H1 (cell line): ENCODE results near the gene TEDDM1. TPM values are rescaled to one million over a fixed set of nuclear protein-coding genes. Genes with fewer than 3 reads are reported as not detected.
"Not testable (repeated sequence)": the region's sequence is repeated elsewhere in the genome, so short reads cannot be mapped to it uniquely, and the experiment has no call there.

Source experiments
- CTCF ChIA-PET: fragments of 300-600 bp; sonication (Branson Sonifier 250); formaldehyde crosslinking; loops from one replicate; lab custom pipeline; 2021; ENCODE audit not compliant: partially characterized antibody; lab: Charles Lee
- POLR2A ChIA-PET: fragments of 300-600 bp; sonication (Branson Sonifier 250); formaldehyde crosslinking; loops from one replicate; lab custom pipeline; 2021; ENCODE audit warnings: inconsistent platforms; ENCODE audit not compliant: partially characterized antibody; lab: Charles Lee
- DNase-seq, 2 experiments: peaks; one replicate each; pipeline versions ENCODE4 v3.0.0 to v3.0.0-alpha.2; 2010 to 2022; ENCODE audit warnings: low spot score in 2 of 2, low read depth in 1 of 2, mixed read lengths in 1 of 2
- FAIRE-seq: peaks from 2 replicates; lab custom pipeline; 2011; peaks lifted over from hg19 to GRCh38; lab: Jason Lieb, UNC
- H2AFZ ChIP-seq: 2 replicates; pipeline ENCODE4 v1.8.1; 2012; ENCODE audit warnings: low read length, inconsistent platforms
- H2AK5ac ChIP-seq: 2 replicates; pipeline ENCODE4 v1.6.1; 2013; ENCODE audit warnings: low read depth, low read length
- H2BK120ac ChIP-seq: replicated peaks from 2 replicates; pipeline ENCODE3; 2013; ENCODE audit warnings: low read depth, low read length, inconsistent platforms
- H2BK12ac ChIP-seq: 2 replicates; pipeline ENCODE4 v1.6.1; 2013; ENCODE audit warnings: low read depth, low read length
- H2BK15ac ChIP-seq: 2 replicates; pipeline ENCODE4 v1.6.1; 2013; ENCODE audit warnings: low read length
- H2BK20ac ChIP-seq: 2 replicates; pipeline ENCODE4 v1.6.1; 2013; ENCODE audit warnings: low read length
- H2BK5ac ChIP-seq: 2 replicates; pipeline ENCODE4 v1.6.1; 2013; ENCODE audit warnings: low read depth, low read length
- H3K14ac ChIP-seq: 2 replicates; pipeline ENCODE4 v1.6.1; 2013; ENCODE audit warnings: inconsistent platforms; ENCODE audit not compliant: insufficient read length
- H3K18ac ChIP-seq: 2 replicates; pipeline ENCODE4 v1.6.1; 2013; ENCODE audit warnings: low read length; ENCODE audit errors: extremely low read depth
- H3K23ac ChIP-seq: 2 replicates; pipeline ENCODE4 v1.6.1; 2013; ENCODE audit warnings: inconsistent platforms; ENCODE audit not compliant: insufficient read length
- H3K23me2 ChIP-seq: 2 replicates; pipeline ENCODE4 v1.6.1; 2013; ENCODE audit warnings: low read depth, low read length
- H3K27ac ChIP-seq: 2 replicates; pipeline ENCODE4 v1.6.1; 2011; ENCODE audit warnings: low read depth, low read length, inconsistent platforms
- H3K27me3 ChIP-seq, 4 experiments: replicated peaks in 1 of 4; 1 replicate in 1 of 4; 2 replicates in 3 of 4; pipeline versions ENCODE4 v1.6.1 to v1.8.1; 2011 to 2013; ENCODE audit warnings: low read length in 3 of 4, mild to moderate bottlenecking in 3 of 4, inconsistent platforms in 2 of 4, mixed read lengths in 2 of 4, moderate library complexity in 1 of 4; ENCODE audit not compliant: control insufficient read depth in 3 of 4, insufficient read depth in 3 of 4; ENCODE audit errors: extremely low read depth in 1 of 4
- H3K36me3 ChIP-seq, 4 experiments: 2 replicates each; pipeline versions ENCODE4 v1.6.1 to v1.8.1; 2011 to 2013; ENCODE audit warnings: mild to moderate bottlenecking in 4 of 4, low read length in 3 of 4, moderate library complexity in 2 of 4, control low read depth in 1 of 4, inconsistent platforms in 1 of 4; ENCODE audit not compliant: insufficient read depth in 4 of 4, control insufficient read depth in 2 of 4
- H3K4ac ChIP-seq: replicated peaks from 2 replicates; pipeline ENCODE3; 2013; ENCODE audit warnings: low read length, low read depth, mixed read lengths, inconsistent platforms; ENCODE audit not compliant: insufficient read length
- H3K4me1 ChIP-seq, 4 experiments: replicated peaks in 1 of 4; 1 replicate in 1 of 4; 2 replicates in 3 of 4; pipeline versions ENCODE4 v1.6.1 to v1.8.1; 2011 to 2013; ENCODE audit warnings: low read length in 3 of 4, inconsistent platforms in 2 of 4, mixed read lengths in 1 of 4; ENCODE audit not compliant: insufficient read depth in 4 of 4, control insufficient read depth in 3 of 4
- H3K4me2 ChIP-seq, 2 experiments: 2 replicates each; pipeline versions ENCODE4 v1.6.1 to v1.8.1; 2011 to 2013; ENCODE audit warnings: low read depth in 2 of 2, low read length in 2 of 2, control low read depth in 1 of 2, inconsistent platforms in 1 of 2, mild to moderate bottlenecking in 1 of 2; ENCODE audit not compliant: insufficient read depth in 1 of 2
- H3K4me3 ChIP-seq, 4 experiments: fragments of 200-600, 300-600 bp in 1 of 4; sonication (generic), shearing (Covaris generic), sonication (Bioruptor Twin) in 1 of 4; 2 replicates each; pipeline versions ENCODE4 v1.5.1 to v1.8.1; 2011 to 2016; ENCODE audit warnings: low read length in 4 of 4, low read depth in 3 of 4, control low read depth in 2 of 4, inconsistent platforms in 2 of 4, mild to moderate bottlenecking in 2 of 4, mixed read lengths in 1 of 4, moderate library complexity in 1 of 4; ENCODE audit not compliant: insufficient read depth in 2 of 4; ENCODE audit errors: extremely low read depth in 1 of 4
- H3K56ac ChIP-seq: replicated peaks from 2 replicates; pipeline ENCODE3; 2013; ENCODE audit warnings: low read depth, mild to moderate bottlenecking, mixed read lengths, low read length, inconsistent platforms; ENCODE audit not compliant: insufficient read length
- H3K79me1 ChIP-seq: 2 replicates; pipeline ENCODE4 v1.6.1; 2013; ENCODE audit warnings: low read depth, low read length, control low read depth
- H3K79me2 ChIP-seq, 2 experiments: 2 replicates each; pipeline versions ENCODE4 v1.6.1 to v1.8.1; 2012 to 2013; ENCODE audit warnings: low read length in 2 of 2, mild to moderate bottlenecking in 2 of 2, inconsistent platforms in 1 of 2; ENCODE audit not compliant: insufficient read depth in 2 of 2, control insufficient read depth in 1 of 2
- H3K9ac ChIP-seq, 4 experiments: replicated peaks in 1 of 4; 1 replicate in 1 of 4; 2 replicates in 3 of 4; pipeline versions ENCODE4 v1.6.1 to v1.8.1; 2011 to 2013; ENCODE audit warnings: low read depth in 3 of 4, low read length in 3 of 4, control low read depth in 2 of 4, mild to moderate bottlenecking in 2 of 4, moderate library complexity in 2 of 4, inconsistent platforms in 1 of 4; ENCODE audit errors: extremely low read depth in 1 of 4
- H3K9me3 ChIP-seq, 2 experiments: 2 replicates each; pipeline versions ENCODE4 v1.6.1 to v1.8.1; 2012 to 2013; ENCODE audit warnings: mild to moderate bottlenecking in 2 of 2, moderate library complexity in 2 of 2, control low read depth in 1 of 2, inconsistent platforms in 1 of 2, low read depth in 1 of 2, low read length in 1 of 2, mixed read lengths in 1 of 2; ENCODE audit not compliant: insufficient read depth in 2 of 2
- H4K20me1 ChIP-seq, 2 experiments: replicated peaks in 1 of 2; 2 replicates each; pipeline versions ENCODE3 to v1.8.1; 2011 to 2013; ENCODE audit warnings: inconsistent platforms in 2 of 2, low read length in 2 of 2, mild to moderate bottlenecking in 1 of 2; ENCODE audit not compliant: insufficient read depth in 2 of 2, control insufficient read depth in 1 of 2
- H4K5ac ChIP-seq: 2 replicates; pipeline ENCODE4 v1.6.1; 2013; ENCODE audit warnings: low read length, low read depth, mixed read lengths, inconsistent platforms; ENCODE audit not compliant: insufficient read length
- H4K8ac ChIP-seq: 2 replicates; pipeline ENCODE4 v1.8.0; 2013; ENCODE audit warnings: mild to moderate bottlenecking, moderate library complexity, low read length, inconsistent platforms; ENCODE audit not compliant: insufficient read depth; ENCODE audit errors: extremely low read depth
- H4K91ac ChIP-seq: replicated peaks from 2 replicates; pipeline ENCODE3; 2013; ENCODE audit warnings: low read length, mixed read lengths, inconsistent platforms; ENCODE audit not compliant: insufficient read length
- WGBS, 2 experiments: shearing (Covaris generic) in 1 of 2; methylation state at CpG; one replicate each; pipeline versions ENCODE4 v1.1.6 to v1.1.7; 2013 to 2015; ENCODE audit warnings: low lambda C conversion rate in 2 of 2, mixed read lengths in 2 of 2, inconsistent platforms in 1 of 2, low coverage in 1 of 2, missing lambda C conversion rate in 1 of 2; ENCODE audit not compliant: insufficient replicate concordance in 2 of 2, insufficient coverage in 1 of 2, insufficient read length in 1 of 2; ENCODE audit errors: extremely low coverage in 1 of 2, missing lambda C conversion rate in 1 of 2; 5-methylcytosine and 5-hydroxymethylcytosine counted together
- polyA plus RNA-seq, 7 experiments: library from polyadenylated mRNA; depleted of rRNA in 3 of 7; stranded (reverse) in 5 of 7; unstranded in 2 of 7; fragments of >200 nt in 5 of 7; fragments of 200-250 nt in 2 of 7; gene quantifications; 1 replicate in 5 of 7; 2 replicates in 1 of 7; 4 replicates in 1 of 7; pipeline versions ENCODE4 v1.2.1 to v1.2.3, GENCODE V29; 2011 to 2013; ENCODE audit warnings: missing spikeins in 2 of 7, mixed read lengths in 2 of 7
- total RNA-seq: library from RNA; stranded (reverse); fragmentation: NEBNext Ultra II Directional; extraction: Animal tissue kit (Norgen Biotek cat#: 25700); gene quantifications from 2 replicates; pipeline ENCODE4 v1.2.1, GENCODE V29; 2021

The TEDDM1 gene
- total and polyA plus RNA-seq, 2 of the 8 experiments (the other 6 are each of a cell fraction or from before 2014, with no cell fraction given) = not detected

GRCh38 chr1:182447124-182447523 is 46.7 kb upstream of the TEDDM1 start:
- H3K4ac ChIP-seq, H2AFZ ChIP-seq, DNase-seq, H2AK5ac ChIP-seq, H4K5ac ChIP-seq, H3K4me3 ChIP-seq, H2BK20ac ChIP-seq, H2BK12ac ChIP-seq, H3K79me1 ChIP-seq, H3K4me2 ChIP-seq, H4K20me1 ChIP-seq, H3K23ac ChIP-seq, H2BK15ac ChIP-seq, H3K18ac ChIP-seq, H3K79me2 ChIP-seq, FAIRE-seq, H3K9me3 ChIP-seq, H3K27me3 ChIP-seq, H3K4me1 ChIP-seq, H3K56ac ChIP-seq, H4K8ac ChIP-seq, H3K14ac ChIP-seq, H2BK120ac ChIP-seq, POLR2A ChIA-PET, H3K9ac ChIP-seq, H3K36me3 ChIP-seq, H3K23me2 ChIP-seq, H2BK5ac ChIP-seq, H4K91ac ChIP-seq, H3K27ac ChIP-seq: not testable (repeated sequence)
- 86% methylated on average over 2 of the region's 2 CpGs; no CpG with 5 or more reads in 1 of the 2 experiments for WGBS, 2 experiments
- CTCF ChIA-PET = interaction anchor here (0.8 to 1.6 kb wide), 6 partner anchors 11 to 362 kb away, joined by 3 to 8 read pairs (median 4); no protein-coding TSS in a partner anchor
